Keratinocyte (primary cell): ENCODE measurements around the gene ZNF680.

ENCODE experiments used
- EZH2 ChIP-seq: IDR thresholded peaks from one replicate; pipeline ENCODE4 v1.6.1; 2012; ENCODE audit warnings: inconsistent platforms, mild to moderate bottlenecking, low read length, moderate library complexity
- TF ChIP-seq, protein P1 (sequence below), 3 experiments: IDR thresholded peaks in 1 of 3; conservative IDR thresholded peaks in 1 of 3; optimal IDR thresholded peaks in 1 of 3; 2 replicates in 2 of 3; 3 replicates in 1 of 3; pipeline versions ENCODE3 to v1.5.1; 2011; ENCODE audit warnings: low read length in 3 of 3, mild to moderate bottlenecking in 3 of 3, moderate library complexity in 2 of 3, control low read depth in 1 of 3, inconsistent platforms in 1 of 3; ENCODE audit not compliant: insufficient read depth in 2 of 3; ENCODE audit errors: extremely low read depth in 1 of 3

DNA sequence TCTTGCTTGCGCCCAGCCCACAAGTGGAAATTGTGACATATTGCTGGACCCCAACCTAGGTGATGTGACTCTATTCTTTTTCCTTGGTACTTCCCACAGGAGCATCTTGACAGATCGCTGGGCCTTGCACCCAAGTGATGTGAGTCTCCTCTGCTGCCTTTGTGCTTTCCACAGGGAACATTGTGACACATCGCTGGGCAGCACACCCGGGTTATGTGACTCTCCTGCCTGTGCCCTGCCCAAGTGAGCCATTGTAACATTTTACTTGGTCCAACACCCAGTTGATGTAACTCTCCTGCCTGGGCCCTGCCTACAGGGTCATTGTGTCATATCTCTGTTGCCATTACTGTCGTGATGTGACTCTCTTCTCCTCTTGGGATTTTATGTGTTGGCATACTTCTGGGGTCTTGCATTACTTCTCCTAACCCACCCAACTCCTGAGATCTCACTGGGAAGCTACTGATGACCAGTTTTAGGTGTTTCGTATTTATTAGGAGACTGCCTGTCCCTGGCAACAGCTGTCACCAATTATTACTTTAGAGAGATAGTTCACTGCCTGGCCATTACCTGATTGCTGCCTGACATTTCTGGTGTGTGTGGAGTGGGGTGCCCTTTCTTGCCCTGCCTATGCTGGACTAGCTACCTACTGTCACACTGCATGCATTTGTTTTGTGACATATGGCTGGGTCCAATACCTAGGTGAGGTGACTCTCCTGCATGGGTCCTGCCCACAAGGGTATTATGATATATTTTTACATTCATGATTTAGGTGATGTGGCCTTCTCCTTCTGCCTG is 45.4 kb upstream of the ZNF680 start:
- TF ChIP-seq, protein P1, sequence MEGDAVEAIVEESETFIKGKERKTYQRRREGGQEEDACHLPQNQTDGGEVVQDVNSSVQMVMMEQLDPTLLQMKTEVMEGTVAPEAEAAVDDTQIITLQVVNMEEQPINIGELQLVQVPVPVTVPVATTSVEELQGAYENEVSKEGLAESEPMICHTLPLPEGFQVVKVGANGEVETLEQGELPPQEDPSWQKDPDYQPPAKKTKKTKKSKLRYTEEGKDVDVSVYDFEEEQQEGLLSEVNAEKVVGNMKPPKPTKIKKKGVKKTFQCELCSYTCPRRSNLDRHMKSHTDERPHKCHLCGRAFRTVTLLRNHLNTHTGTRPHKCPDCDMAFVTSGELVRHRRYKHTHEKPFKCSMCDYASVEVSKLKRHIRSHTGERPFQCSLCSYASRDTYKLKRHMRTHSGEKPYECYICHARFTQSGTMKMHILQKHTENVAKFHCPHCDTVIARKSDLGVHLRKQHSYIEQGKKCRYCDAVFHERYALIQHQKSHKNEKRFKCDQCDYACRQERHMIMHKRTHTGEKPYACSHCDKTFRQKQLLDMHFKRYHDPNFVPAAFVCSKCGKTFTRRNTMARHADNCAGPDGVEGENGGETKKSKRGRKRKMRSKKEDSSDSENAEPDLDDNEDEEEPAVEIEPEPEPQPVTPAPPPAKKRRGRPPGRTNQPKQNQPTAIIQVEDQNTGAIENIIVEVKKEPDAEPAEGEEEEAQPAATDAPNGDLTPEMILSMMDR (optimal IDR thresholded peaks at IDR 0.05 in 1 of 3, IDR thresholded peaks at IDR 0.05 in 1 of 3, conservative IDR thresholded peaks at IDR 0.05 in 1 of 3; ENCODE audit: extremely low read depth in 1 of 3, insufficient read depth in 2 of 3, low read length in 3 of 3): no peak
- TF ChIP-seq EZH2: no peak
